ENCODE results near the gene SLK.

SLK gene

DNA sequence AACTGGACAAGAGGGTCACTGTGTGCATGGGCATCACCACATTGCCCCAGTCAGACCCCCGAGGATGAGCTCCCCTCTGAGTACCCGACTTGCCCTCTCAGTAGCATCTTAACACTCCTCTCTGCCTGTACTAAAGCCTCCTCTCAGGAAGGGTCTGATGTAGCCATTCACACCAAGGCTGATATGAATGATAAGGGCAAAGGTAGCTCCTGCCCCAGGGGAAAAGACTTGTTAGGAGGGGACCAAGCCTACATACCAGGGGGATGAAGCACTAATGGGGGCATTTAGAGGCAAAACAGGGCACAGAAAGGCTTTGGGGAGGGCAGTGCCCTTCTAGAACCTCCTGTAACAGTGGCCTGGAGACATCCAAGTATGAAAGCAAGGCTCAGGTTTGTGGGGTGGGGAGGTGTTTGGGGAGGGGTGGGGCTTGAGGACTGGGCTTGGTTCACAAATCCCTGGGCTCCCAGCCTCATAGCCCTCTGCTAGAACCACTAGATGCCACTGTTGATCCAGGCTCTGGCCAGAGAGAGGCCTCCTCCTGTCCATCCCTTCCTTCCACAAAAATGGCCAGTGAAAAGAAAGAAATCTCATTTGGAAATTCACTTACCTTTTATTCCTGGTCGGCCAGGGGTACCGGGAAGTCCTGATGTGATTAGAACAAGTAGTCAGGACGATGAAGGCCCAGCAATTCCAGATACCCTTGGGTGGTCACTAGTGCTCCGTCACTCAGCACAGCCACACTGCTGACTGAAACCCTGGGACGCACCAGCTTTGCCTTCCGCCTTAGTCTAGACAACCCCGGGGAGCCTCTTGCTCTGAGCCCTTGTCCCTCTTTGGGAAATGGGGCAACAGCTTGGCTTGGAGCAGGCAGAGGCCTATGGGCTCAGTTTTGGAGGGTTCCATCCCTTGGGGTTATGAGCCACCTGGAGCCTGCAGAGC, 78.5 kb downstream of the SLK start:
- H3K79me2 ChIP-seq (ENCODE audit: insufficient read depth, low read length), result no peaks in the 10 kb centered on the region
- H3K36me3 ChIP-seq (ENCODE audit: low read length), result no peaks in the 10 kb centered on the region
- TF ChIP-seq, protein P1, sequence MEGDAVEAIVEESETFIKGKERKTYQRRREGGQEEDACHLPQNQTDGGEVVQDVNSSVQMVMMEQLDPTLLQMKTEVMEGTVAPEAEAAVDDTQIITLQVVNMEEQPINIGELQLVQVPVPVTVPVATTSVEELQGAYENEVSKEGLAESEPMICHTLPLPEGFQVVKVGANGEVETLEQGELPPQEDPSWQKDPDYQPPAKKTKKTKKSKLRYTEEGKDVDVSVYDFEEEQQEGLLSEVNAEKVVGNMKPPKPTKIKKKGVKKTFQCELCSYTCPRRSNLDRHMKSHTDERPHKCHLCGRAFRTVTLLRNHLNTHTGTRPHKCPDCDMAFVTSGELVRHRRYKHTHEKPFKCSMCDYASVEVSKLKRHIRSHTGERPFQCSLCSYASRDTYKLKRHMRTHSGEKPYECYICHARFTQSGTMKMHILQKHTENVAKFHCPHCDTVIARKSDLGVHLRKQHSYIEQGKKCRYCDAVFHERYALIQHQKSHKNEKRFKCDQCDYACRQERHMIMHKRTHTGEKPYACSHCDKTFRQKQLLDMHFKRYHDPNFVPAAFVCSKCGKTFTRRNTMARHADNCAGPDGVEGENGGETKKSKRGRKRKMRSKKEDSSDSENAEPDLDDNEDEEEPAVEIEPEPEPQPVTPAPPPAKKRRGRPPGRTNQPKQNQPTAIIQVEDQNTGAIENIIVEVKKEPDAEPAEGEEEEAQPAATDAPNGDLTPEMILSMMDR (IDR thresholded peaks at IDR 0.05; ENCODE audit: insufficient read depth, low read length, poor library complexity, severe bottlenecking), result no peak
- no peak for TF ChIP-seq EZH2phosphoT487 (conservative IDR thresholded peaks at IDR 0.05; ENCODE audit: low read length)
- H2AFZ ChIP-seq (ENCODE audit: low read depth, low read length, severe bottlenecking), result no peak overlapping the region
- H3K9me2 ChIP-seq (replicated peaks; ENCODE audit: insufficient read depth, low read length), result no peaks in the 10 kb centered on the region
- no peak overlapping the region for H3K4me2 ChIP-seq (ENCODE audit: low read depth, low read length, poor library complexity, severe bottlenecking)
- no peaks in the 10 kb centered on the region for H3K9me3 ChIP-seq (ENCODE audit: insufficient read depth, low read length)
- no peaks in the 10 kb centered on the region for H3F3A ChIP-seq (ENCODE audit: insufficient read depth)
- H3K27ac ChIP-seq (ENCODE audit: low read depth, low read length), result no peak overlapping the region
- H3K4me3 ChIP-seq (ENCODE audit: insufficient read depth, low read length, poor library complexity, severe bottlenecking), result no peak overlapping the region
- no peaks in the 10 kb centered on the region for H4K20me1 ChIP-seq (ENCODE audit: low read depth, low read length)
- H3K27me3 ChIP-seq (ENCODE audit: low read length), result no peaks in the 10 kb centered on the region
- H3K9ac ChIP-seq (ENCODE audit: low read length), result no peak overlapping the region

GRCh38 chr10:104046651-104047050, 79.7 kb downstream of the SLK start:
- Histone ChIP-seq H3K27me3 (ENCODE audit: low read length) (no peaks in the 10 kb centered on the region), H3K9ac (ENCODE audit: low read length) (no peak overlapping the region), H3K27ac (ENCODE audit: low read depth, low read length) (no peak overlapping the region), H3K9me3 (ENCODE audit: insufficient read depth, low read length) (no peaks in the 10 kb centered on the region), H3F3A (ENCODE audit: insufficient read depth) (no peaks in the 10 kb centered on the region), H3K79me2 (ENCODE audit: insufficient read depth, low read length) (no peaks in the 10 kb centered on the region), H2AFZ (ENCODE audit: low read depth, low read length, severe bottlenecking) (no peak overlapping the region), H4K20me1 (ENCODE audit: low read depth, low read length) (no peaks in the 10 kb centered on the region), H3K4me3 (ENCODE audit: insufficient read depth, low read length, poor library complexity, severe bottlenecking) (no peak overlapping the region), H3K9me2 (replicated peaks; ENCODE audit: insufficient read depth, low read length) (no peaks in the 10 kb centered on the region), H3K36me3 (ENCODE audit: low read length) (no peaks in the 10 kb centered on the region), H3K4me2 (ENCODE audit: low read depth, low read length, poor library complexity, severe bottlenecking) (no peak overlapping the region)
- no peak for TF ChIP-seq EZH2phosphoT487 (conservative IDR thresholded peaks at IDR 0.05; ENCODE audit: low read length)
- TF ChIP-seq, protein P1 (IDR thresholded peaks at IDR 0.05; ENCODE audit: insufficient read depth, low read length, poor library complexity, severe bottlenecking), result no peak

- no peak overlapping the region for H2AFZ ChIP-seq (ENCODE audit: low read depth, low read length, severe bottlenecking)
- H3K4me3 ChIP-seq (ENCODE audit: insufficient read depth, low read length, poor library complexity, severe bottlenecking), result no peak overlapping the region
- TF ChIP-seq EZH2phosphoT487 (conservative IDR thresholded peaks at IDR 0.05; ENCODE audit: low read length), result no peak
- TF ChIP-seq, protein P1 (IDR thresholded peaks at IDR 0.05; ENCODE audit: insufficient read depth, low read length, poor library complexity, severe bottlenecking), result no peak
- H3F3A ChIP-seq (ENCODE audit: insufficient read depth), result no peaks in the 10 kb centered on the region
- no peak overlapping the region for H3K9ac ChIP-seq (ENCODE audit: low read length)
- H3K9me2 ChIP-seq (replicated peaks; ENCODE audit: insufficient read depth, low read length), result no peaks in the 10 kb centered on the region
- H3K36me3 ChIP-seq (ENCODE audit: low read length), result no peaks in the 10 kb centered on the region
- H4K20me1 ChIP-seq (ENCODE audit: low read depth, low read length), result no peaks in the 10 kb centered on the region
- no peaks in the 10 kb centered on the region for H3K79me2 ChIP-seq (ENCODE audit: insufficient read depth, low read length)
- H3K27me3 ChIP-seq (ENCODE audit: low read length), result no peaks in the 10 kb centered on the region
- no peak overlapping the region for H3K4me2 ChIP-seq (ENCODE audit: low read depth, low read length, poor library complexity, severe bottlenecking)
- no peaks in the 10 kb centered on the region for H3K9me3 ChIP-seq (ENCODE audit: insufficient read depth, low read length)
- H3K27ac ChIP-seq (ENCODE audit: low read depth, low read length), result no peak overlapping the region
These were observed 82.7 kb downstream of the SLK start for GRCh38 chr10:104049504-104050250.
